WTC11 (cell line): ENCODE data around the gene DGKA. TPM values are rescaled to one million over a fixed set of nuclear protein-coding genes. Genes with fewer than 3 reads are reported as not detected.

Experiments used
- ATAC-seq: fragments of 200-7000 bp; cut with Tn5 transposase; 2 replicates; pipeline ENCODE4 v1.10.0; 2021; ENCODE audit warnings: mild to moderate bottlenecking, moderate library complexity
- CTCF ChIA-PET: fragments of 300-600 bp; sonication (Branson Sonifier 250); formaldehyde crosslinking; loops from one replicate; lab custom pipeline; 2021; ENCODE audit warnings: antibody characterized with exemption; lab: Charles Lee
- POLR2A ChIA-PET: fragments of 350-600 bp; sonication (Branson Sonifier 250); formaldehyde crosslinking; loops from one replicate; lab custom pipeline; 2021; ENCODE audit warnings: antibody characterized with exemption; lab: Charles Lee
- DNase-seq: peaks from one replicate; pipeline ENCODE4 v3.0.0; 2021; ENCODE audit warnings: low spot score
- H3K27ac Mint-ChIP-seq: 2 replicates; pipeline ENCODE4 v1.8.0; 2021; ENCODE audit warnings: mixed read lengths
- H3K27me3 Mint-ChIP-seq: 2 replicates; pipeline ENCODE4 v1.8.0; 2021; ENCODE audit warnings: low read depth, mild to moderate bottlenecking, moderate library complexity, mixed read lengths
- H3K36me3 Mint-ChIP-seq: 2 replicates; pipeline ENCODE4 v1.8.0; 2021; ENCODE audit warnings: mixed read lengths
- H3K4me1 Mint-ChIP-seq: 2 replicates; pipeline ENCODE4 v1.8.0; 2022; ENCODE audit warnings: mixed read lengths
- H3K4me3 Mint-ChIP-seq: 2 replicates; pipeline ENCODE4 v1.8.0; 2021; ENCODE audit warnings: mild to moderate bottlenecking, moderate library complexity, mixed read lengths
- H3K9me3 Mint-ChIP-seq: 2 replicates; pipeline ENCODE4 v1.8.0; 2021; ENCODE audit warnings: mixed read lengths
- ATF2 ChIP-seq: sonication (generic); formaldehyde crosslinking; IDR thresholded peaks from 2 replicates; pipeline ENCODE4 v1.8.1; 2022; ENCODE audit warnings: low read depth, missing genetic modification reagents, borderline replicate concordance
- ATF6 ChIP-seq: sonication (generic); formaldehyde crosslinking; IDR thresholded peaks from 2 replicates; pipeline ENCODE4 v1.8.1; 2023; ENCODE audit warnings: mild to moderate bottlenecking, missing genetic modification reagents
- CBFB ChIP-seq: sonication (generic); formaldehyde crosslinking; IDR thresholded peaks from 2 replicates; pipeline ENCODE4 v1.8.1; 2022; ENCODE audit warnings: mild to moderate bottlenecking, low read depth, missing genetic modification reagents
- CREB1 ChIP-seq: sonication (generic); formaldehyde crosslinking; IDR thresholded peaks from 2 replicates; pipeline ENCODE4 v1.8.0; 2023; ENCODE audit warnings: mild to moderate bottlenecking, missing genetic modification reagents
- CREM ChIP-seq: sonication (generic); formaldehyde crosslinking; IDR thresholded peaks from 2 replicates; pipeline ENCODE4 v1.8.1; 2022; ENCODE audit warnings: mild to moderate bottlenecking, missing genetic modification reagents, moderate library complexity
- ESRRA ChIP-seq: sonication (generic); formaldehyde crosslinking; IDR thresholded peaks from 2 replicates; pipeline ENCODE4 v1.8.1; 2022; ENCODE audit warnings: mild to moderate bottlenecking, missing genetic modification reagents, borderline replicate concordance
- FOXK1 ChIP-seq: sonication (generic); formaldehyde crosslinking; IDR thresholded peaks from 2 replicates; pipeline ENCODE4 v1.8.0; 2022; ENCODE audit warnings: mild to moderate bottlenecking, moderate library complexity, missing genetic modification reagents
- HMGA2 ChIP-seq: fragments of 250-450 bp; sonication (Bioruptor Pico); IDR thresholded peaks from 2 replicates; pipeline ENCODE4 v1.4.0; 2021; ENCODE audit warnings: mild to moderate bottlenecking, moderate library complexity
- JAZF1 ChIP-seq: fragments of 250-450 bp; sonication (Bioruptor Pico); IDR thresholded peaks from 2 replicates; pipeline ENCODE4 v1.9.0; 2021; ENCODE audit warnings: moderate library complexity, mild to moderate bottlenecking, inconsistent platforms
- MAX ChIP-seq: sonication (generic); formaldehyde crosslinking; IDR thresholded peaks from 2 replicates; pipeline ENCODE4 v1.8.0; 2022; ENCODE audit warnings: mild to moderate bottlenecking, missing genetic modification reagents
- MXD4 ChIP-seq: fragments of 250-450 bp; sonication (Bioruptor Pico); IDR thresholded peaks from 2 replicates; pipeline ENCODE4 v1.8.0; 2021; ENCODE audit warnings: mild to moderate bottlenecking, moderate library complexity, borderline replicate concordance
- MYBL2 ChIP-seq: sonication (generic); formaldehyde crosslinking; IDR thresholded peaks from 2 replicates; pipeline ENCODE4 v1.8.1; 2023; ENCODE audit warnings: mild to moderate bottlenecking, moderate library complexity, missing genetic modification reagents
- NFYB ChIP-seq: sonication (generic); formaldehyde crosslinking; conservative IDR thresholded peaks from 2 replicates; pipeline ENCODE4 v1.8.0; 2022; ENCODE audit warnings: low read depth, missing genetic modification reagents
- NR1H2 ChIP-seq: sonication (generic); formaldehyde crosslinking; IDR thresholded peaks from 2 replicates; pipeline ENCODE4 v1.9.0; 2021; ENCODE audit warnings: mild to moderate bottlenecking, moderate library complexity, missing genetic modification reagents
- NR2C2 ChIP-seq: sonication (generic); formaldehyde crosslinking; IDR thresholded peaks from 2 replicates; pipeline ENCODE4 v1.8.0; 2022; ENCODE audit warnings: mild to moderate bottlenecking, missing genetic modification reagents
- NR3C1 ChIP-seq: sonication (generic); formaldehyde crosslinking; conservative IDR thresholded peaks from 2 replicates; pipeline ENCODE4 v1.8.1; 2023; ENCODE audit warnings: low read depth, mild to moderate bottlenecking, missing genetic modification reagents
- SMAD3 ChIP-seq: sonication (generic); formaldehyde crosslinking; IDR thresholded peaks from 2 replicates; pipeline ENCODE4 v1.8.0; 2022; ENCODE audit warnings: missing genetic modification reagents, mild to moderate bottlenecking, borderline replicate concordance
- SP1 ChIP-seq: sonication (generic); formaldehyde crosslinking; conservative IDR thresholded peaks from 2 replicates; pipeline ENCODE4 v1.8.1; 2022; ENCODE audit warnings: missing genetic modification reagents
- STAT6 ChIP-seq: sonication (generic); formaldehyde crosslinking; conservative IDR thresholded peaks from 2 replicates; pipeline ENCODE4 v1.8.1; 2023; ENCODE audit warnings: mild to moderate bottlenecking, low read depth, missing genetic modification reagents, moderate library complexity
- TCF7 ChIP-seq: sonication (generic); formaldehyde crosslinking; IDR thresholded peaks from 2 replicates; pipeline ENCODE4 v1.8.0; 2022; ENCODE audit warnings: mild to moderate bottlenecking, low read depth, missing genetic modification reagents, moderate library complexity
- TEAD1 ChIP-seq: sonication (generic); formaldehyde crosslinking; IDR thresholded peaks from 2 replicates; pipeline ENCODE4 v1.8.0; 2022; ENCODE audit warnings: mild to moderate bottlenecking, missing genetic modification reagents
- TEAD4 ChIP-seq: sonication (generic); formaldehyde crosslinking; IDR thresholded peaks from 2 replicates; pipeline ENCODE4 v1.8.0; 2022; ENCODE audit warnings: mild to moderate bottlenecking, missing genetic modification reagents
- TP53 ChIP-seq: sonication (generic); formaldehyde crosslinking; IDR thresholded peaks from 2 replicates; pipeline ENCODE4 v1.8.1; 2023; ENCODE audit warnings: mild to moderate bottlenecking, missing genetic modification reagents
- ZMAT4 ChIP-seq: fragments of 250-450 bp; sonication (Bioruptor Pico); IDR thresholded peaks from 2 replicates; pipeline ENCODE4 v1.9.0; 2021; ENCODE audit warnings: mild to moderate bottlenecking
- ZNF138 ChIP-seq: sonication (generic); formaldehyde crosslinking; conservative IDR thresholded peaks from 2 replicates; pipeline ENCODE4 v1.8.1; 2022; ENCODE audit warnings: mild to moderate bottlenecking, moderate library complexity, missing genetic modification reagents
- ZNF232 ChIP-seq: sonication (generic); formaldehyde crosslinking; IDR thresholded peaks from 2 replicates; pipeline ENCODE4 v1.8.0; 2022; ENCODE audit warnings: mild to moderate bottlenecking, missing genetic modification reagents
- ZNF263 ChIP-seq: sonication (generic); formaldehyde crosslinking; IDR thresholded peaks from 2 replicates; pipeline ENCODE4 v1.8.1; 2022; ENCODE audit warnings: low read depth, mild to moderate bottlenecking, moderate library complexity, missing genetic modification reagents
- ZNF317 ChIP-seq: sonication (generic); formaldehyde crosslinking; IDR thresholded peaks from 2 replicates; pipeline ENCODE4 v1.8.1; 2023; ENCODE audit warnings: low read depth, mild to moderate bottlenecking, moderate library complexity, missing genetic modification reagents, borderline replicate concordance
- ZNF396 ChIP-seq: fragments of 250-450 bp; sonication (Bioruptor Pico); IDR thresholded peaks from 2 replicates; pipeline ENCODE4 v1.8.0; 2021; ENCODE audit warnings: mild to moderate bottlenecking, moderate library complexity, borderline replicate concordance
- ZNF425 ChIP-seq: fragments of 250-450 bp; sonication (Bioruptor Pico); conservative IDR thresholded peaks from 2 replicates; pipeline ENCODE4 v1.9.0; 2021; ENCODE audit warnings: mild to moderate bottlenecking
- total RNA-seq: library from RNA; stranded (reverse); gene quantifications from 3 replicates; pipeline ENCODE4 v1.2.3, GENCODE V29; 2021

The DGKA gene
- total RNA-seq, 1 experiment from 2014 or later: 25.5 TPM

- Mint-ChIP-seq H3K9me3 (no peaks in the 10 kb centered on the region), H3K4me3 (no peak overlapping the region), H3K36me3 (peaks cover 14% of the 10 kb centered on the region), H3K27me3 (no peaks in the 10 kb centered on the region)
- POLR2A ChIA-PET: no interaction called here
- ATAC-seq (no peak), DNase-seq (no peak)
- CTCF ChIA-PET: no interaction called here
- no peak for TF ChIP-seq JAZF1
- TF ChIP-seq ZNF396 (CRISPR knock-in tag): no peak
- no peak for TF ChIP-seq MAX
- no peak for TF ChIP-seq MYBL2 (CRISPR knock-in tag)
- no peak for TF ChIP-seq NR3C1 (CRISPR knock-in tag)
- no peak for TF ChIP-seq CREM (CRISPR knock-in tag)
- no peak for TF ChIP-seq ESRRA (CRISPR knock-in tag)
- no peak for TF ChIP-seq NR2C2 (CRISPR knock-in tag)
- no peak for TF ChIP-seq ZNF425 (CRISPR knock-in tag)
- no peak for TF ChIP-seq HMGA2 (CRISPR knock-in tag)
- TF ChIP-seq ZMAT4: no peak
- no peak for TF ChIP-seq ZNF263 (CRISPR knock-in tag)
- TF ChIP-seq TEAD4 (CRISPR knock-in tag): no peak
- TF ChIP-seq ZNF317 (CRISPR knock-in tag): no peak
- TF ChIP-seq FOXK1 (CRISPR knock-in tag): no peak
- no peak for TF ChIP-seq SP1 (CRISPR knock-in tag)
- no peak for TF ChIP-seq ATF2 (CRISPR knock-in tag)
- no peak for TF ChIP-seq TEAD1
- no peak for TF ChIP-seq ATF6 (CRISPR knock-in tag)
- no peak for TF ChIP-seq CREB1
- TF ChIP-seq, all 79 proteins: peak for 0
- H3K4me1 Mint-ChIP-seq: peaks cover 4% of the 10 kb centered on the region
- H3K27ac Mint-ChIP-seq: peak overlapping the region; percentile 14; the same call in 1 of the 2 replicates
These were observed 21.5 kb upstream of the DGKA start for GRCh38 chr12:55909513-55909884.

- H3K4me1 Mint-ChIP-seq: peaks cover 4% of the 10 kb centered on the region
- H3K9me3 Mint-ChIP-seq: no peaks in the 10 kb centered on the region
- no peaks in the 10 kb centered on the region for H3K27me3 Mint-ChIP-seq
- ChIA-PET POLR2A (no interaction called here), CTCF (no interaction called here)
- peaks cover 20% of the 10 kb centered on the region for H3K36me3 Mint-ChIP-seq
- peak overlapping the region; percentile 67 for H3K27ac Mint-ChIP-seq
- H3K4me3 Mint-ChIP-seq: no peak overlapping the region
- no peak for ATAC-seq
- no peak for DNase-seq
- TF ChIP-seq JAZF1 (no peak), ZNF138 (CRISPR knock-in tag) (no peak), CBFB (no peak), TCF7 (CRISPR knock-in tag) (no peak), ZNF232 (CRISPR knock-in tag) (no peak), MXD4 (no peak), NR1H2 (CRISPR knock-in tag) (no peak), ZNF317 (CRISPR knock-in tag) (no peak), SMAD3 (CRISPR knock-in tag) (no peak), STAT6 (CRISPR knock-in tag) (no peak), SP1 (CRISPR knock-in tag) (no peak), NFYB (CRISPR knock-in tag) (no peak), TP53 (CRISPR knock-in tag) (no peak)
These were observed 18.1 kb upstream of the DGKA start for GRCh38 chr12:55912908-55913307.
